Stimulated activated CD8-positive, alpha-beta memory T cell treated with anti-CD3 and anti-CD28 coated beads, Interleukin-7, amount 100 ng/mL, for 48 hours (primary cell): ENCODE results near the gene TSPAN17.
"Not testable (repeated sequence)": the region's sequence is repeated elsewhere in the genome, so short reads cannot be mapped to it uniquely, and the experiment has no call there.

Experiments
- DNase-seq, 2 donors: peaks; one replicate each; pipeline ENCODE4 v3.0.0-alpha.2; 2020; ENCODE audit warnings: low read depth in 1 of 2; ENCODE audit errors: extremely low read depth in 1 of 2

The TSPAN17 gene, protein sequence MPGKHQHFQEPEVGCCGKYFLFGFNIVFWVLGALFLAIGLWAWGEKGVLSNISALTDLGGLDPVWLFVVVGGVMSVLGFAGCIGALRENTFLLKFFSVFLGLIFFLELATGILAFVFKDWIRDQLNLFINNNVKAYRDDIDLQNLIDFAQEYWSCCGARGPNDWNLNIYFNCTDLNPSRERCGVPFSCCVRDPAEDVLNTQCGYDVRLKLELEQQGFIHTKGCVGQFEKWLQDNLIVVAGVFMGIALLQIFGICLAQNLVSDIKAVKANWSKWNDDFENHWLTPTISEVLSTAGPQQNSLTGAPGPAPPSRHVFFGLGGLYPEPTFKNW

DNA sequence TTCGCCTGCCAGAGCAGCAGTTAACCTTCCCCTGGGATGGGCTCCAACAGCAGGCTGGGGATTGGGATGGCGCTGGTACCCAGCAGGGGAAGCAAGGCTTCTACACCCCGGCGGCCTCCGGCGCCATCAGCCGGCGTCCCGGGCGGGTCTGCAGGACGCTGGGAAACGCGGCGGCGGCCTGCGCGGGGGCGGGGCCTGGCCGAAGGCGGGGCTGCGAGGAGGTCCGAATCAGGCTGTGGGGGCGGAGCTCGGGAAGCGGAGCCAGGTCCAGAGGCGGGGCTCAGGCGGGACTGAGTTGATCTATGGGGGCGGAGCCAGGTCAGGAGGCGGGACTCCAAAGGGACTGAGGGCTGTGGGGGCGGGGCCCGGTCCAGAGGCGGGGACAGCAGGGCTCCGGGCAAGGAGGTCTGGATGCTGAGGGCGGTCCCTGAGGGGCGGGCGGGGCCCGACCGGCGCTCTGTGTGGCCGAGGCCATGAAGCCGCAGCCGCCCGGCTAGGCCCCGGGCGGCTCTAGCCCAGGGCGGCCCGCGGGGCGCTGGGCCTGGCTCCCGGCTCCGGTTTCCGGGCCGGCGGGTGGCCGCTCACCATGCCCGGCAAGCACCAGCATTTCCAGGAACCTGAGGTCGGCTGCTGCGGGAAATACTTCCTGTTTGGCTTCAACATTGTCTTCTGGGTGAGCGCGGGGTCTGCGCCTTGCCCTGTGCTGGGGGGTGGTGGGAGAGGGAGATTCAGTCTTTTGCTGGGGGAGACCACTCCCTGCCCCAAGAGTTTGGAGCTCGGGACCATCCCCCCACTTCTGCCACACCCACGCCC is at the start of gene TSPAN17:
TSS of gene TSPAN17 (plus strand) at position 455 of the 813 bp plus-strand sequence. CDS start at position 587, 132 bp downstream.
- DNase-seq, result peak; percentile 100

- not testable (repeated sequence) for DNase-seq
These were observed 47.4 kb upstream of the TSPAN17 start for GRCh38 chr5:176599749-176600430.

- no peak for DNase-seq
These were observed 45.3 kb upstream of the TSPAN17 start for GRCh38 chr5:176601901-176602482.

DNA sequence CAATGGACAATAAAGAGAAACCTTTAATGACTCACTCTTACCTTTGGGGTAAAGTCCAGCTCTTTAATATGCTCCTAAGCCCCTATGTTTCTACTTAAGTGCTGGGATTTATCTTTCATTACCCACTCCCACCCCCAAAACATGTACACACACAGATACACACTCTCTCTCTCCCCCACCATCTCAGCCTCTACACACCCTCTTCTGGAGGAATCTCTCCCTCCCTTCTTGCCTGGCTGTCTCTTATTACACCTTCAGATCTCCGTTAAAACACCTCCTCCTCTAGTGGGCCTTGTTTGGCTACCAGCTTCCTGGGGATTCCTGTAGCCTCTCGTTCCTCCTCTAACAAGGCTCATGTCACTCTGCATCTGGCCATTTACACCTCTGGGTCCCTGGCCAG is 44.2 kb upstream of the TSPAN17 start:
- no peak for DNase-seq

- no peak for DNase-seq
These were observed 41.3 kb upstream of the TSPAN17 start for GRCh38 chr5:176606032-176606431.

DNA sequence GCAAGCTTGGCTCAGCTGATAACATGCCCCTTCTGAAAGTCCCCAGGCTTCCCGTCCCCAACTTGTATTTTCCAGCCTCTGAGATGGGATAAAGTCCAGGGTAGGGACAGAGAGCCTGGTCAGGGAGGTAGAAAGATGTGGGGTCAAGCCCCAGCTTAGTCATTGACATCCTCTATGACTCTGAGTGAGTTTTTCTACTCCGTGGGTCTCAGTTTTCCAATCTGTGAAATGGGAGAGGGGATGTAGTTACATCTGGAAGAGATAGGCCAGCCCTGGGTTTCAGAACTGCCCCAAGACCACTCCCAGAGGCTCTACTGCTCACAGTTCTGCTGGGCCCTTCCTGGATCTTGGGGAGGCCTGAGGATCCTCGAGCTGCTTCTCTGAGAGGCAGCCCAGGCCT is 40.4 kb upstream of the TSPAN17 start:
- no peak for DNase-seq

DNA sequence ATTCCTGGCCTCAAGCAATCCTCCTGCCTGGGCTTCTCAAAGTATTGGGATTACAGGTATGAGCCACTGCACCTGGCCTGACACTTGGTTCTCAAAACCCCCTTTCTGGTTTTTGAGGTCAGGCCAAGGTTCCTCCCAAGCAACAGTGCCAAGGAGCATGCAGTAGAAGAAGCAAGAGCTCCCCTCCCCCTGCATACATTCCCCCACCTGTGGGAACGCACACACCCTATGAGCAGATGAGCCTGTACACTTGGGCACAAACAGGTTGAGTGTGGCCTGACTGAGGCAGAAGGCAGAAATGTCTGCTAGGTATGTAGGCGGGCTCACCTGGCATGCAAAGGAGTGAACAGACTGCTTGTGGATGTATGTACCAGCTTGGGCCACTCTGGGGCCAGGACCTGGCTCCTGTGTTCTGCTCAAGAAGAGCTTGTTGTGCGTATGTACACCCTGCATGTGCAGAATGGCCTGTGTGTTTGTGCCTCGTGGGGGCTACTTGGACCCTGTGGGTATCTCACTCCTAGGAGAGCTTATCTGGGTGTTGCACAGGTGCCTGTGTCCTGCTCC is 39.1 kb upstream of the TSPAN17 start:
- no peak for DNase-seq

DNA sequence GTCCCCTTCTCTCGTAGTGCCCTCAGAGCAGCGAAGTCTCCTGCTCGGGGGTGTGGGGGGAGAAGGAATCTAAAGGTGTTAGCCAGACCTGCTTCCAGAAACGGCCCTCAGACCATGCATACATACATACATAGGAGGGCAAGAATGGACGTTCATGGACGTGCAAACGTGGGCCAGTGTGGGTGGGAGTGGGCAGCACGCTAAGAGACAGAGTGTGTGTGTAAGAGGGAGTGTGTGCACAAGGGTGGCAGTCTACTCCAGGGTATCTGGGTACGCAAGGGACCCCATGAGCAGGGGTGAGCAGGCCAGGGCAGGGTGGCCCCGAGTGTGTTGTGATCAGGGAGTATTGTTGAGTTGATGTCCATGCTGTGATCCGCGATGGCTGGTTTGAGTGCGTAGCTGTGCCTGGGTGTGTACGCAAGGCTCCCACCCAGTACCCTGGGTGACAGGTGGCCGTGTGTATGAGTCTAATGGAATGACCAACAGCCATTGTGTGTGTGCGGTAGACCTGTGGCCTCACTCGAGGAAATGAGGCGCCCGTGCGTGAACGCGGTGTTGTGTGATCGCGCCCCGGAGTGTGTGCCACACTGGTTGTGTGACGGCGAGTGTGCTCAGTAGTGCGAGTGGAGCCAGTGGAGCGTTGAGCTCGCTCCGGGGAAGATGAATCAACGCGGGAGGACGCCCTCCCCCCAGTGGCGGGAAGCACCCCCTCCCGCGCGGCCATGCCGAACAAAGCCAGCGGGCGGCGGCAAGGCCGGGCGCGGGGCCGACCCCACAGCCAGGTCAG is 38.2 kb upstream of the TSPAN17 start:
- DNase-seq, result no peak

DNA sequence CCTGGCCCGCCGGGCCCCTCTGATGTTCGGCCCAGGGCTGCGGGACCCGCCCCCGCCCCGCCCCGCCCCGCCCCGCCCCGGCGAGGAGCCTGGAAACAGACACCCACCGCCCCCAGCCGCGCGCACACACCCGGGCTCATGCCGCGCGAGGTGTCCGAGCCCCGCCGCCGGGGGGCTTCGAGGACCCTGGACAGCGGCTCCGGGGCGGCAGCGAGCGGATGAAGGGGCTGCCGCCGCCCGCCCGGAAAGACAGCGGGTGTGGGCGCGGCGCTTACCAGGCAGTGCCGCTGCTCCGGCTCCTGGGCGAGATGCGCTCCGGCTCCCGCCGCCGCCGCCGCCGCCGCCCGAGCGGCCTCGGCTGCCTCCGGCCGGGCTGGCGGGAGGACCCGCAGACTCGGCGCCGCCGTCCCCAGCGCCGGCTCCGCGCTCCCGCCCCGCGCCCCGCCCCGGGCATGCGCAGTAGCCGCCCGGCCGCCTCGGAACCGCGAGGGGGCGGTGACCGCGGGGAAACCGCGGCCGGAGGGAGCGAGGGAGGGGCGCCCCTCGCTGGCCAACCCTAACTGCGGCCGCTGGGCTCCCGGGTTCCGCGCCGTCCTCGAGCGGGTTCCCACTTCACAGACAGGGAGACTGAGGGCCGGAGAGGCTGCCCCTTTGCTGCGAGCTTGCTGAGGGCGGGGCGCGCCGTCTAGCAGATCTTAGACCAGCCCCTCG is 37.4 kb upstream of the TSPAN17 start, which contains the start of gene GPRIN1:
TSS of gene GPRIN1 (minus strand) at position 433 of the 711 bp plus-strand sequence. CDS start 10,322 bp downstream, outside the sequence.
- peak; percentile 23 to 50 for DNase-seq

DNA sequence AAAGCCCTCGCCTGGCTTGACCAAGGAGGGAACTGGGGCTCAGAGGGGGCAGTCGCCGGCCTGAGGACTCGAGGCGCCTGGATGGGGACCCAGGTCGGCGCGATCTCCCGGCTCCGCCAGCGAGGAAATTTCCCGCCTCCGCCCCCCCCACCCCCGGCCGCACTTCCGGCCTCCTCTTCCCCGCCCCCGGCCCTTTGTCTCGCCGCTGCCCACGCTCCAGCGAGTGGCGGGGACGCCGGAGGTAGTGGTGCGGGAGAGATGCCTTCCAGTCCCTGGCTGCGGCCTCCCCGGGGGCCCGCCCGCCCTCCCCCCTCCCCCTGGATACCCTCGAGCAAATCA is 36.9 kb upstream of the TSPAN17 start:
- DNase-seq, result no peak

GRCh38 chr5:176611435-176611834 is 35.8 kb upstream of the TSPAN17 start:
- DNase-seq, result peak in 1 of 2 donors; percentile 25

DNA sequence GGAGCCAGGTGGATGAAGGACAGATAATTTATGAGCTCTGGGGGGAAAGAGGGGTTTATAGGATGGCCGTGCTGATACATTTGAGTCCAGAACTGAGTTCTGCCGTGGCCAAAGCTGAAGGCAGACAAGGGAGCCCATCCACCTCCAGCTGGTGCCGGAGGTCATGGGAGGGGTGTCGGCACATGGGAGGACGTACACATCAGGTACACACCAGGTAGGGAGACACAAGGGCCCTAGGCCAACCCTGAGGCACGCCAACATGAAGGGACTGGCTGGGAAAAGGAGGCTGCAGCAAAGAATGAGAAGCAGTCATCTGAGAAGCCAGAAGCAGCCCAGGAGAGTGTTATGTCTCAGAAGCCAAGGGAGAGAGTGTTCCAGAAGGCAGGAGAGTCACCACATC is 35.3 kb upstream of the TSPAN17 start:
- no peak for DNase-seq

DNA sequence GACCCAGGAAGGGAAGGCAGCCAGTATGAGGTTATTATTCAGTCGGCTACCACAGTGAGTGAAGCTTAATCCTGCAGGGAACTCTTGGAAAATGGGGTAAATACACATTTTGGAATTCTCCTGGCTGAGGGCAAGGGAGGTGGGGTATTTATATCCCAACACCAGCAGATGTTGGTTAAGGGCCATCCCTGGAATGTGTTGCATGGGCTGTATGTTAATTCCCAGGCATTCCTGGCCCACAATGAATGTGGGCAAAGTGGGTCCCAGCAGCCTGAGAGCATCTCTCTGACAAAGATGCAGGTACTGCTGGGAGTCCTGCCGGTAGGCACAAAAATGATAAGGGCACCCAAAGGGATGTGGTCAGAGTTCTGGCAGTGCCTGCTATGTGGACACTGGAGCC is 34.4 kb upstream of the TSPAN17 start:
- DNase-seq, result no peak

GRCh38 chr5:176614805-176615478 is 32.3 kb upstream of the TSPAN17 start:
- no peak for DNase-seq

DNA sequence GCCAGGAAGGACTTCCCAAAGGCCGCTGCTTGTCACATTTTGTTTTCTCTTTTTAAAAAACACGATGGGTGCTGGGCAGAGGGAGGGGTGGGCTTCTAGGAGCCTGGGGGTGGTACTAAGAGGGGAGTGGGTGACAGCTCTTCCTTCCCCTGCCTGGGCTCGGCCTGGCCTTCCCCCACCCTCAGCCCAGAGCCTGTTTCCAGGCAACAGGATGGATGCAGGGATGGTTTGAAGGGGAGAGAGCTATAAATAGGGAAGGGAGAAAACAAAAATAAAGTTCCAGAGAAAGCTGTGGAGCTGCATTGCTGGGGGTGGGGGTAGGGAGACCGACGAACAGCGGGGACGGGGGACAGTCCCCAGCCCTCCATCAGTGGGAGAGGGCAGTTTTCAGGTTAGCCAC is 30.8 kb upstream of the TSPAN17 start:
- DNase-seq, result no peak

DNA sequence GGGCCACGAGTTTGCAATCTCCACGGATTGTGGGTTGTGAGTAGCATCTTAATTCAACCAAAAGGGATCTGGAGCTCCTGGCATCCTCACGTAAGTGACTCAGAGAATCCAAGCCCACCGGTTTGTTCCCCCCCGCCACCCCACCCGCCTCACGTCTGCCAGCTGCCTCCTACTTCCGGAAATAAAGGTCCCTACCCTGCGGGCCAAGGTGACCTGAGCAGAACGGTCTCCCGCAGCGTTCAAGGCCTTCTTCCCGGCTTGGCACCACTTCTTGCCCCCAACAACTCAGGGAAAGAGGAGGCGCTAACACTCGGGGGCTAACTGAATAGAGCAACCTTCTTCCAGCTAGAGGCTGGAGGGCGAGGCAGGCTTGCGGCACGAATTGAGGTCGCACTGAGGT is 28.5 kb upstream of the TSPAN17 start:
- DNase-seq, result no peak

DNA sequence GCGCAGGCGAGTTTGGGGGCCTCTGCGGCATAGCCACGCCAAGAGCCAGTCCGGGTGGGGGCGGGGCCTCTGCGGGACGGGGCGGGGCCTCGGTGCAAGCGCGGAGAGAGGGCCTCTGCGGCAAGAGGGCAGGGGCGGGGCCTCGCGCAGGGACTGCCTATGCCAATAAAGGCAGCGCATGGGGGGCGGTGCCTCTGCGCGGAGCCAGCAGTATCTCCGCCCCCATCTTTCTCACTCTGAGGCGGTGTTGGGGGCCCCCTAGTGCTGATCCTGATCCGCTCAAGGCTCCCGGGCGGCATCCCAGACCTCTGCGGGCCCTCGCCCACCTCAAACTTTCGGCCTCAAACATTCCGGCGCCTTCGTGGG is 28.1 kb upstream of the TSPAN17 start:
- peak; percentile 75 to 89 for DNase-seq

- no peak for DNase-seq
These were observed 27.5 kb upstream of the TSPAN17 start for GRCh38 chr5:176619569-176620332.
